BJ (cell line): ENCODE results near the gene ACSF2. TPM values are rescaled to one million over a fixed set of nuclear protein-coding genes. Genes with fewer than 3 reads are reported as not detected.
"Not testable (repeated sequence)": the region's sequence is repeated elsewhere in the genome, so short reads cannot be mapped to it uniquely, and the experiment has no call there.

ENCODE experiments used
- CTCF ChIA-PET: fragments of 350-600 bp; formaldehyde crosslinking; extraction: SDS; loops from one replicate; lab custom pipeline; 2021; ENCODE audit warnings: antibody characterized with exemption, inconsistent platforms; lab: Yijun Ruan, JAX
- POLR2A ChIA-PET: fragments of 300-600 bp; sonication (Branson Sonifier 250); formaldehyde crosslinking; extraction: SDS; loops from one replicate; lab custom pipeline; 2021; ENCODE audit warnings: antibody characterized with exemption; lab: Charles Lee
- DNase-seq: peaks from one replicate; pipeline ENCODE4 v3.0.0-alpha.2; 2011; ENCODE audit warnings: low read depth
- H3K27me3 ChIP-seq: 2 replicates; pipeline ENCODE4 v1.6.0; 2011; ENCODE audit warnings: low read length; ENCODE audit not compliant: control insufficient read depth, insufficient read depth
- H3K36me3 ChIP-seq: 2 replicates; pipeline ENCODE4 v1.5.1; 2011; ENCODE audit warnings: low read length; ENCODE audit not compliant: control insufficient read depth, insufficient read depth
- H3K4me3 ChIP-seq: 2 replicates; pipeline ENCODE4 v1.5.1; 2011; ENCODE audit warnings: low read depth, mild to moderate bottlenecking, control low read depth, low read length
- CTCF ChIP-seq: IDR thresholded peaks from 2 replicates; pipeline ENCODE4 v1.5.1; 2011; ENCODE audit warnings: low read depth, mild to moderate bottlenecking, control low read depth, inconsistent platforms, low read length, moderate library complexity; ENCODE audit not compliant: insufficient read depth
- polyA plus RNA-seq: library from polyadenylated mRNA; depleted of rRNA; stranded (reverse); fragments of >200 nt; gene quantifications from 2 replicates; pipeline ENCODE4 v1.2.3, GENCODE V29; 2011

ACSF2 gene
- polyA plus RNA-seq, 1 experiment, result 25.4 TPM

GRCh38 chr17:50407921-50408320, 18.1 kb upstream of the ACSF2 start:
- TF ChIP-seq CTCF, result no peak
- ChIA-PET POLR2A (no interaction called here), CTCF (interaction anchor here (2.8 kb wide), 1 partner anchor 10 kb away, joined by 25 read pairs; the partner anchor contains the start of gene LRRC59)
- Histone ChIP-seq H3K36me3 (no peaks in the 10 kb centered on the region), H3K27me3 (peaks cover 10% of the 10 kb centered on the region), H3K4me3 (no peak overlapping the region)
- DNase-seq, result no peak

GRCh38 chr17:50412188-50412732, 13.8 kb upstream of the ACSF2 start:
- ChIA-PET CTCF (interaction anchor here (2.6 kb wide), 1 partner anchor 15 kb away, joined by 13 read pairs; the partner anchor contains the start of gene LRRC59), POLR2A (no interaction called here)
- Histone ChIP-seq H3K4me3 (no peak overlapping the region), H3K27me3 (no peaks in the 10 kb centered on the region), H3K36me3 (no peaks in the 10 kb centered on the region)
- no peak for TF ChIP-seq CTCF
- no peak for DNase-seq

GRCh38 chr17:50414808-50415207, 11.2 kb upstream of the ACSF2 start:
- no peaks in the 10 kb centered on the region for H3K36me3 ChIP-seq
- DNase-seq, result no peak
- no peak for TF ChIP-seq CTCF
- no peaks in the 10 kb centered on the region for H3K27me3 ChIP-seq
- no peak overlapping the region for H3K4me3 ChIP-seq
- ChIA-PET CTCF (no interaction called here), POLR2A (no interaction called here)

- H3K4me3 ChIP-seq, POLR2A ChIA-PET, H3K36me3 ChIP-seq, H3K27me3 ChIP-seq, DNase-seq: not testable (repeated sequence)
- CTCF ChIA-PET, result interaction anchor here (3.6 kb wide), 1 partner anchor 22 kb away, joined by 19 read pairs; the partner anchor contains the start of gene LRRC59
These were observed 6.4 kb upstream of the ACSF2 start for GRCh38 chr17:50419577-50419976.

- ChIA-PET CTCF (interaction anchor here (3.6 kb wide), 1 partner anchor 23 kb away, joined by 19 read pairs; the partner anchor contains the start of gene LRRC59), POLR2A (no interaction called here)
- Histone ChIP-seq H3K27me3 (no peaks in the 10 kb centered on the region), H3K4me3 (no peak overlapping the region), H3K36me3 (no peaks in the 10 kb centered on the region)
- no peak for DNase-seq
- TF ChIP-seq CTCF, result no peak
These were observed 5.5 kb upstream of the ACSF2 start for GRCh38 chr17:50420419-50421112.
